TTC549 (cell line): ENCODE results near the gene LRCH1.
"Not testable (repeated sequence)": the region's sequence is repeated elsewhere in the genome, so short reads cannot be mapped to it uniquely, and the experiment has no call there.

ENCODE experiments used
- FAIRE-seq: peaks from 2 replicates; lab custom pipeline; 2012; peaks lifted over from hg19 to GRCh38; lab: Jason Lieb, UNC

Gene LRCH1

DNA sequence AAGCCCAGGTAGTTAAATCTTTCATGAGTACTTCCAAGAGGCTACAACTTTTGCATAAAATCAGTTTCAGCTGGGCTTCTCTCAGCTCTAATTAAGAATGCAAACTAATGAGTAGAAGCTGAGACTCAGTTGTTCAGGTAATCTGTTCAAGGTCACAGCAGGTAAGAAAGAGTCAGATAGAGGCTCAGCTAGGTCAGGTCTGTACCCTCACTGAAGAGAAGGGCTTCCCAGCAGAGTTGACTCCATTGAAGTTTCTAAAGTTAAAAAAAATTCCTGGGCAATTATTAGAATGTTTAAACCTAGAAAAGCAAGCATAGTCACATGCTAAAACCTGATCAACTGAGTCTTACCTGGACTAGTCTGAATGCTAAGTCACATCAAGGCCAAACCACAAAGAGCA is 201.8 kb downstream of the LRCH1 start:
- no peak for FAIRE-seq

DNA sequence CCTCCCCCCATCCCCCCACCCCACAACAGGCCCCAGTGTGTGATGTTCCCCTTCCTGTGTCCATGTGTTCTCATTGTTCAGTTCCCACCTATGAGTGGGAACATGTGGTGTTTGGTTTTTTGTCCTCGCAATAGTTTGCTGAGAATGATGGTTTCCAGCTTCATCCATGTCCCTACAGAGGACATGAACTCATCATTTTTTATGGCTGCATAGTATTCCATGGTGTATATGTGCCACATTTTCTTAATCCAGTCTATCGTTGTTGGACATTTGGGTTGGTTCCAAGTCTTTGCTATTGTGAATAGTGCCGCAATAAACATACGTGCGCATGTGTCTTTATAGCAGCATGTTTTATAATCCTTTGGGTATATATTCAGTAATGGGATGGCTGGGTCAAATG is 202.5 kb downstream of the LRCH1 start:
- FAIRE-seq = not testable (repeated sequence)

DNA sequence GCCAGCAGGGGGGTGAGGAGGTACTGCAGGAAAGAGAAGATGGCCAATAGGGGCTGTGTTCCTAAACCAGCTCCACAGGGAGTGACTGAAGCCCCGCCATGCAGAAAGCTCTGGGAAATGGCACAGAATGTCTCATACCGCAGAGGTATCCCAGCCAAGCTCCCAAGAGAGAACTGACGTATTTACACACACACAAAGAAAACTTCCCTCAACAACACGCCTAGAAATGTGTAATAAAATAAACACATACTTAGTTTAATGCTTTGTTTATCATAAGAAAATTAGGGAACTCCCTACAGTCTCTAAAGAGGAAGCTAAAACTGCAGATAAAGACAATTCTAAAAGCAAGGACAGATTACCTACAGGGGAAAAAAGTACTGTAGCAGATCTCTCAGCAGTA is 204.0 kb downstream of the LRCH1 start:
- FAIRE-seq = no peak

DNA sequence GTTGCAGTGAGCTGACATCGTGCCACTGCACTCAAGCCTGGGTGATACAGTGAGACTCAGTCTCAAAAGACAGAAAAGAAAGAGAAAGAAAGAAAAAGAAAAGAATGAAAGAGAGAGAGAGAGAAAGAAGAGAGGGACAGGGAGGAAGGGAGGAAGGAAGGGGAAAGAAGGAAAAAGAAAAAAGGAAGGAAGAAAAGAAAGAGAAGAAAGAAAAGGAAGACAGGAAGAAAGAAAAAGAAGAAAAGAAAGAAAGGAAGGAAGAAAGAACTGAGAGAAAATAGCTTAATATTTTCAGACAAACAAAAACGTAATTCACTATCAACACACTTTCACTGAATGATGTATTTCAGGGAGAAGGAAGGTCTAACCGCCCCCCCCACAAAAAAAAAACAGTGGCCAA is 204.7 kb downstream of the LRCH1 start:
- FAIRE-seq = no peak

DNA sequence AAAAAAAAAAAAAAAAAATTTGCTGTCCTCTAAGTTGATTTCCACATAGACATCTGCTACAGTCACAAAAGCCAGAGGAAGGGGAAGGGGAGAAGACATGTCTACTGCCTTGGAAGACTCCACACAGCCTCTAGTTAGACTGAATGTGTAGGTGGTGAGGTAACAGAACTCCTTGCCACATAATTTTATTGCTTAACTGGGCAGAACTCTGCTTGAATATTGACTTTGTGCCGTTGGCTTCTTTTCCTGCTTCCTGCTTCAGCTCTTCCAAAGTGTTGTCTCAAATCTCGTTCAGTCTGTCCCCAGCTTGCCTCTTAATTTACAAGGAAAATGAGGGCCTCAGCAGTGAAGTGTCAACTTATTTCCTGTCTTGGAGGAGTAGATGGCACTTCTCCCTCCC is 206.9 kb downstream of the LRCH1 start:
- FAIRE-seq = no peak

DNA sequence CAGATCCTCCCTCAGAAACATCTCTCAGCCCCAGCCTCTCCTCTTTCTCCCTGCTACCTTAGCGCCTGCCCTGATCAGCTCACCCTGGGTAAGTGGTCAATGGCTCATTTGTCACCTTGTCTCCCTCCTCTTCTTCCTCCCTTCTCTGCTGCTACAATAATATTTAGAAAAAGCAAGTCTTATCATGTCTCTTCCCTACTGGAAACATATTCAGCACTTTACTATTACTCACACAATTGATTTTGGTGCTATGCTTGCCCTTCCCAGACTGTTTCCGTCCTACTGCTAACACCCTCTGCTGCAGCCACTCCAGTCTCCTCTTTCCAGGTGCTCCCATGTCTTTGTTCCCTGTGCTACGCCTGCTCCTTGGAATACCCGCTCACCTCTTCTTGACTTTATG is 208.2 kb downstream of the LRCH1 start:
- FAIRE-seq = no peak

DNA sequence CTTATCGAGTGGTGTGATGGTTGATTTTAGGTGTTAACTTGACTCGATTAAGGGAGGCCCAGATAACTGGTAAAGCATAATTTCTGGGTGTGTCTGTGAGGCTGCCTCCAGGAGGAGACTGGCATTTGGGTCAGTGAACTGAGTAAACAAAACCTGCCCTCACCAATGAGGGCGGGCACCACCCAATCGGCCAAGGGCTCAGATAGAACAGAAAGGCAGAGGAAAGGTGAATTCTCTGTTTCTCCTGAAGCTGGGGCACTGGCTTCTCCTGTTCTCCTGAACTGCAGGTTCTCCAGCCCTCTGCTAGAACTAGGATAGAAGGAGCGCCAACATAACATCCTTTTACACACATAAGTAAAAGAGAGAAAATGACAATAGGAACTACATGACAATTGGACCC is 208.9 kb downstream of the LRCH1 start:
- FAIRE-seq = no peak

DNA sequence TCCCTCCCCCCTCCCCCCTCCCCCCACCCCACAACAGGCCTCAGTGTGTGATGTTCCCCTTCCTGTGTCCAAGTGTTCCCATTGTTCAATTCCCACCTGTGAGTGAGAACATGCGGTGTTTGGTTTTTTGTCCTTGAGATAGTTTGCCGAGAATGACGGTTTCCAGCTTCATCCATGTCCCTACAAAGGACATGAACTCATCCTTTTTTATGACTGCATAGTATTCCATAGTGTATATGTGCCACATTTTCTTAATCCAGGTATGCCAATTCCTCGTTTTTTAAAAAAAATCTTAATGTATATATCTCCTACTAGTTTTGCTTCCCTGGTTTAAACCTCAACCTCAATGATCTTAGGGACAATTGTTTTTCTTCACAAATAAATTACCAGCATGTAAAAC is 217.0 kb downstream of the LRCH1 start:
- not testable (repeated sequence) for FAIRE-seq

DNA sequence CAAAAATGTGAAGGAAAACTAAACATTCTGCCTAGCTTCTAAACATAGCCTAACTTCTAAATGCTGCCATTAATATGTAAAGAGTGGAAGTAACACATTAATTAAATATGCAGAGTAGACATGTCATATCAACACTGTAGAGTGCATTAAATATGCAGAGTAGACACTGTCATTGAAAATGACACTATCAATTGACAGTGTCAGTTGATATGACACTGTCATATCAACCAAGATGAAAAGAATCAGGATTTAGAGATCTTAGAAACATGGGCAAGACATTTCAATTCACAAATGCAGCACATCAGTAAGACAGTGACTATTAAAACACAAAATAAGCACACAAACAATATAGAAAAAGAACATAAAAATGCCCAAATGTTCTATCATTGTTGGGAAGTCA is 218.7 kb downstream of the LRCH1 start:
- no peak for FAIRE-seq

DNA sequence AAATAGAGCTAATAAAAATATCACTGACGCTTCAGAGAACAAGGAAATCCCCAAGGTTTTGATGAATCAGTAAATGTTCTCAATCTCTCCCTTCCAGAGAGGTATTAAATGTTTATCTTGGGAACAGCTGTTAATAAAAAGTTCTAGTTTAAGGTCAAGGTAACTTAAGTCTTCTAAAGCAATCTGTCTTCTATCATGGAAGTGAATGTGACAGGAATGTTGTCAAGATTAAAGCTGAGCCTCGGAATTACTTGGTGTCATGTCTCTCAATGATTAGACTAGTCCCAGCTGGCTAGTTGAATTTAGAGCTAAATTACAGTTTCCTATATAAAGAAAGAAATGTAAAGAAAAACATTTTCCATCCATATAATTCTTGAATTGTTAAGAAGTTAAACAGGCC is 220.6 kb downstream of the LRCH1 start:
- no peak for FAIRE-seq

DNA sequence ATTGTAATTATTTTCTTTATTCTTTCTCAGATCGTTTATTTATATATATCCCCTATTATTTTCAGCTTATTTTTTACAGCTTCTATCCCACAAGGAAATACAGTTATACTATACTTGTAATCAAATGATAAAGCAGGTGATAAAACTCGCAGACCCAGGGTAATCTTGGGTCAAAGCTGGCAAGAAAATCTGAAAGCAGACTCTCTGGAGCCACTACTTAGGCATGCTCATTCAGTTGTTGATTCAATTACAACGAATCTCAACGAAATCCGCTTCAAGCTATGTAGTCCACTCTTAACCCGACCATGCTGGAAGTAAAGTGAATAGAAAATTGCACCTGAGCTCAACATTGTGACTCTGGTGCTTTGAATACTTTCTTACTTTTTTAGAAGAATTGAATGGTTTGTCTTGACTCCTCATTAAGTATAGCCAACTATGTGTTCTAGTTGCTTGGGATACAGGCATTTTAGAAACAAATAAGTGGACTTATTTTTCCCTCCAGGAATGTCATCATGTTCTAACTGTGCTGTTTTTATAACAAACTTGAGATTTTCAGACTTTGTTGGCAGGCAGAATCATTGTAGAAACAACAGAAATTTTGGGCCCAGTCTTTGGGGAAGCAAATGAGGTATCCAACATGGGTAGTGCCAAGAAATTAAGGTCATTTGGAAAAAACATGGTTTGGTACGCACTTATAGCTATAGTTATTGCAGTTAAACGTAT is 222.6 kb downstream of the LRCH1 start:
- no peak for FAIRE-seq

DNA sequence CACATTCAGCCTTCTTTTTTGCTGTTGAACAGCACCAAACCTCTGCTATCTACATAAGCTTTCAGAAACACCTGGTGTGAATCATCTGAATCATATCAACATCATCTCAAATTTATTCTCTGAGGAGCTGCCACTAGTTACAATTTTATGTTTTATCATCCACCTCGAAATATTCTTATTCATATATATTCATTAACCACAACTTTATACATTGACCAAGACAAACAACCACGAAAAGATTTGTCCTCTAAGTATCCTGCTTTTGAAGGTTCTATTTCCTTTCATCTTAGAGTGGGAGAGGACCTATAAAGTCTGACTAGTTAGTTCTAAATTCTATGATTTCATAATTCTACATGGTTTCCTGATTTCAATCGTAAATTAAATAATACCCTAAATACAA is 225.1 kb downstream of the LRCH1 start:
- FAIRE-seq = no peak

DNA sequence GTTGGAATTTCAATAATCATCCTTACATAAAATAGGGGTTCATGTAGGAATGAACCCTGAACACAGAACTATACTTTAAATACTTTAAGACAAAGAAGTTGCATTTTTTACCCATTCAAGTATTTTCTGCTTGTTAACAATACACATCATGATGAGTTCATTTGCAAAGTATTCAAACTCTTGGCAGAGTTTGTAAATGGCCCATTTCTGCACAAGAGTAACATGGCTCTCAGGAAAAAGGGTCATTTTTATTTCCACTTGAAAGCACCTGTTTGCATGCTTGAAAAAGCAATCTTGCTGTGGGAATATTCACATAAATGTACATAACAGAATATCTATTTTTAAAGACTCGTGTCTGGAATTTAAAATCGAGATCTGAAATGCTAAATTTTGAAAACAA is 225.9 kb downstream of the LRCH1 start:
- FAIRE-seq = no peak

DNA sequence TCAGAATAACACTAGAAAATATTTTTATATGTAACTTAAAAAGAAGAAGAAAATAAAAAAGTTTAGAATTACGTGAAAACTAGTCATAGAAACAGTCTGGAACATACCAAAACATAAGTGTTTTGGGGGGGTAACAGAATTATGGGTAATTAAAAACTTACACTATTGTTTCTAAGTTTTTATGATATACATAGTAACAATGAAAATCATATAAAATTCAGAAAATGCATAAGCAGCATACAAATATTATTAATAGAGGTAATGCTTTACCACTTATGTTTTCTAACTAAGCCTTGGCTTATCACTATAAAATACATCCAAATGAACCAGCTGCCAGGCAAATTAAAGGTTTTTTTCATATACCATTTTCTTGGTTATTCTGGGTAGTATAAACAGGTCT is 229.1 kb downstream of the LRCH1 start:
- no peak for FAIRE-seq

DNA sequence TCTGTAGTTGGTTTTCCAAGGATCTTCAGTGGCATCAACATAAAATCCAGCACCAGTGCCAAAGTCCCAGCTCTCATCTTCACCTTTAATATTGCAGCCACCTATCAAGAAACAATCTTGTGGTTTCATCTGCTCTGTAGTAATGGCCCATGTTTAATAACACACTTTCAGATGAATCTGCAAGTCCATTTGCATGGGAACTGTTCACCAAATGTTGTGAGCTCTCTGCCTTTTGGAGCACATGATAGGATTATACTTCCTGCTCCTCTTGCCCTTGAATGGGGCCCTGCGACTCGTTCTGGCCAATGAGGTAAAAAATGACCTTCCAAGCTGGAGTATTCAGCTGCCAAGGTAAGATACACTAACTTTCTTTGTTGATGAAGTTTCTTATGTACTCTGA is 229.7 kb downstream of the LRCH1 start:
- FAIRE-seq = no peak

DNA sequence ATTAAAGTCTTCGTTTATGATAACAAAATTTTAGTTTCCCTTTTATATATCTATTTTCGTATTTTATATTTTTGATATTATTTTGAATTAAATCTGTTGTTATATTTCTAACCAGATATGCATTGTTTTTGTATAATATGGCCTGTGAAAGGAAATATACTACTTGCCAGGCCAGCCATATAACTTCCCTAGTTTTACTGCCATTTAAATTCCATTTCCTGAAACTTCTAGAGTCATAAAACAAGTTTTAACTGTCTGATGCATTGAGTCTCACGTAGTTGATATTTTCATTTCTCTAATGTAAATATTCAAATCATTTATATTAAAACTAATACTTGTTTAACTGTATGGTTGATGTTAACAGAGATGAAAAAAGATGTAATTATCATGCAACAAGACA is 230.5 kb downstream of the LRCH1 start:
- FAIRE-seq = no peak

DNA sequence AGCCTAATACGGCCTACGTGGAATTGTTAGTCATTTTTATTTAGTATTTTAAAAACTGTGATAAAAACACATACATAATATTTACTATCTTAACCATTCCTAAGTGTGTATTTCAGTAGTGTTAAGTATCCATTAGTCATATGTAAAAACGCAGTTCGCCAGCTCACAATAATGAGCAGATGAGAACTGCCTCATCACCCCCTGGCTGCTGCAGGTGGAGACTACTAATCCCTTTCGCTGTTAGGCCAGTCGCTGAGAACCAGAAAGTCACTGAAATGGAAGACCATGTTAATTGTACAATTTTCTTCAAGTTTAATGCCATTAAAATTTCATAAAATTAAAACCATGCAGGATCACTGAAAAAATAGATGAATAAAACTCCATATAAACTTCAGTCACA is 242.4 kb downstream of the LRCH1 start:
- FAIRE-seq = no peak

DNA sequence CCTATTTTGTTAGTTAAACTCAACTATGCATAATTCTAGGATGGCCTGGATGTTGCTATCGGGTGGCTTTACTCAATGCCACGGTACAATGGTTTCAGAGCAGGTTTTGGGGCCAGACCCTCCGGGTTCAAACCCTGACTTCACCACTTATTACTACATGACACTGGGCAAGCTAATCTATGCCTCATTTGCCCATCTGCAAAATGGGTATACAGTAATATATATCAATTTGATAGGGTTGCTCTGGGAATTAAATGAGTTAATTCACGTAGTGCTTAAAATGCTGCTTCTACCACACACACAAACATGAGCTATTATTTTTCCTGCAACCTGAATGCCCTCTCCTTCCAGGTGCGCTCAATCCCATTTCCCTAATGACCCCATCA is 243.2 kb downstream of the LRCH1 start:
- FAIRE-seq = no peak

DNA sequence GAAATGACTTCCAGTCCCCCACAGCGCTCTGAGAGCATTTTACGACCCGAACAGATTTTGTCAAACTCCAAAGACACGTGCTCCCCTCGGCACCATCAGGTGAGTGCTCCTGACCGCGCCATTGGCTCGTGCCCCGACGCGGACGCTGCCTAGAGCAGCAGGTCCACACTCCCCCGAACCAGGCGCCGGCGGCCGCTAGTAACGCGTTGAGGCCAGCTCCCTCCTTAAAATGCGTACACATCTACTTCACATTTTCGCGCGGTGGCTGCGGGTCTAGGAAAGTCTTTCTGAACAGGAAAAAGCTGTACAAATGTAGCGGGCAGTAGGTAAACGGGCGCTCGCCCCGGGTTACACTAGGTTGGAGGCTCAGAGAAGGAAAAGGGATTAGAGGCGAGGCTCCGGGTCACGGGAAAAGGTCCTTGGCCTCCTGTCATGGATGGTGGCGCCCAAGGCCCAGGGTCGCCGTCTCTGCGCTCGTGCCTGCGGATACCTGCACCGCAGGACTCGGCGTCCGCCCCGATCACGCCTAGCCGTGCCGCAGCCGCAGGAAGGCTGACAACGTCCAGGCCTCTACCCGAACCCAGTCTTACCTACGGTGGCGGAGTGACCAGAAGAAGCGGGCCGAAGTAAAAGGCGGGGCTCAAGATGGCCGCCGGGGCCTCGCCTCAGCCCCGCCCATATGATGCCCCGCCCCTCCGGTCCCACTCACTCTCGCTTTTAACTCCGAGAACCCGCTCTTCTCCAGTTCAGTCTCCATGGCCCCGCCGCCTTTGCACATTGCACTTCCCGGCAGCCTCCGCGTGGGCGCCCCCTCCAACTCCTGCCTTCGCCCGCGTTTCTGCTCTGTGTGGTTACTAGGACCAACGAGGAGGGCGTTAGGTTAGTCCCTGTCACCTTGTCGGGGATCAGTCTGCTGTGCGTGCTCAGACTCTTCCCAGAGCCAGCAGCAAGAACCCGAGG is 243.8 kb downstream of the LRCH1 start, which contains the start of gene ESD:
ESD (minus strand) TSS at position 647 of the 960 bp plus-strand sequence. CDS start 5,748 bp downstream, outside the sequence.
- FAIRE-seq = no peak

DNA sequence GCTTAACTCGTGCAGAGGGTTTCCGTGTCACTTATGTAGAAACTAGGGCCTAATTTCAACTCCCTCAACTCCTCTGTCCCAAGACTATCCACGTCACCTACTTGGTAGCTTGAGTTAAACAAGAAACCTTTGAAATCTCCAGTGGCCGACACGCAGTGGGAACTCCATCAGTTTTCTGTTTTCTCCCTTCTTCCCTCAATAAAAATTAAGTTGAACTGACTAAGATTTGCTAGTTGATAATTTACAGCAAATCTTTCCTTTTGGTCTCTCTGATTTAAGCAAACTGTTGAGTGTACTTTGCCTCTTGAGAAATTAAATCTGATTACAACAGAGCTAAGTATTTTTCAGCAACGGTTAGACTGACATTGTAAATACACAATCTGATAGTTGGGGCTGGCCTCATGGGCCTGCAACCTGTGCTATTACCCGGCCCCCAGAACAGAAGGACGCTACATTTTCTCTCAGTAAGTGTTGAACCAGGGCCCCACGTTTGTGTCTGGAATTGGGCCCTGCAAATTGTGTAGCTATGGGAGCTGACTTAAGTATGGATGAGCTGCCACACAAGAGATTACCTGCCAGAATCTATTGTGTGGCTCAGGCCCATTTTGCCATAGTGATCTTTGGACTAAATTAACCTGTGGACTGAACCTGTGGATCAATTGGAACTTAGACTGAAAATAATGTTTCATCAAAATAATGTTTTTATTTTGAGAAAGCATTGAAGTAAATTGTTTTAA is 244.7 kb downstream of the LRCH1 start:
- no peak for FAIRE-seq

DNA sequence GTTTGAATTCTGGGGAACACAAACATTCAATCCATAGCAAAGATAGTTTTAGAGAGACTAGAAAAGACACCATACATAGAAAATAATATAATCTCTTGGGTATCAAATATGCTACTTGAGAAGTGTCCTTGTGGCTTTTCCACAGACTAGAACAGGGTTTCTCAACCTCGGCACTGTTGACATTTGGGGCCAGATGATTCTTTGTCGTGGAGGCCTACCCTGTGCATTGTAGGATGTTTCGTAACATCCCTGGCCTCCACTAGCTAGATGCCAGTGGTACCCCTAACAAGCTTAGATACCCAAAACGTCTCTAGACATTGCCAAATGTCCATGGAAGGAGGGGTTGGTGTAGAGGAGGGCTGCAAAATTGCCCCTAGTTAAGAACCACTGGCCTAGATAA is 246.2 kb downstream of the LRCH1 start:
- FAIRE-seq = no peak

DNA sequence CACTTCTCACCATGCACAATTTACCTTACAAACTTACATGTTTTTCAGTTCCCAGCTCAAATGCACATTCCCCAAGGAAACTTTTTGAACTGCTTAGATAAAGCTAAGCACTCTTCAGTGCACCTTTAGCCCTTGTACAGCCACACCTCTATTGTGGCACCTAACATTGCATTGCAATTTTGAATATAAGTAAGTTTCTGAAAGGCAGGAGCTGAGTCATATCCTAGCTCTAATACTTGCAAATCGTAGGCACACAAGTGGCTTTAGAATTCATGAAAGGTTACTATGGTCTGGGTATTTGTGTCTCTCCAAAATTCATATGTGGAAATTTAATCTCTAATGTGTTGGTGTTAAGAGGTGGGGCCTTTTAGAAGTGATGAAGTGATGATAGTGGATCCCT is 248.9 kb downstream of the LRCH1 start:
- no peak for FAIRE-seq
